Activated CD4-positive, alpha-beta T cell treated with anti-CD3 and anti-CD28 coated beads for 36 hours (primary cell): Measurements from ENCODE around the gene TMEM171. TPM values are rescaled to one million over a fixed set of nuclear protein-coding genes. Genes with fewer than 3 reads are reported as not detected.

Experiments
- ATAC-seq: fragments of 200-7000 bp; cut with Tn5 transposase; one replicate; pipeline ENCODE4 v1.10.0; 2021; ENCODE audit warnings: mild to moderate bottlenecking, moderate library complexity
- CTCF ChIA-PET: fragments of 350-600 bp; sonication (Branson Sonifier 250); formaldehyde crosslinking; loops from one replicate; lab custom pipeline; 2021; ENCODE audit warnings: antibody characterized with exemption; lab: Charles Lee
- POLR2A ChIA-PET: fragments of 350-600 bp; sonication (Branson Sonifier 250); formaldehyde crosslinking; loops from one replicate; lab custom pipeline; 2021; ENCODE audit warnings: antibody characterized with exemption, inconsistent platforms; lab: Charles Lee
- DNase-seq: peaks from one replicate; pipeline ENCODE4 v3.0.0-alpha.2; 2020
- H3K27ac Mint-ChIP-seq: one replicate; pipeline ENCODE4 v1.8.0; 2021; ENCODE audit warnings: mixed read lengths
- H3K27me3 Mint-ChIP-seq: one replicate; pipeline ENCODE4 v1.8.0; 2021; ENCODE audit warnings: mixed read lengths
- H3K36me3 Mint-ChIP-seq: one replicate; pipeline ENCODE4 v1.8.0; 2021; ENCODE audit warnings: low read depth, mixed read lengths
- H3K4me1 Mint-ChIP-seq: one replicate; pipeline ENCODE4 v1.8.0; 2021; ENCODE audit warnings: mixed read lengths
- H3K4me3 Mint-ChIP-seq: one replicate; pipeline ENCODE4 v1.8.0; 2021; ENCODE audit warnings: mild to moderate bottlenecking, moderate library complexity, mixed read lengths
- H3K9me3 Mint-ChIP-seq: one replicate; pipeline ENCODE4 v1.8.0; 2021; ENCODE audit warnings: low read depth, mixed read lengths
- intact Hi-C, 2 experiments: fragments of 100-400 bp; cut with DNase I in 1 of 2; cut with micrococcal nuclease in 1 of 2; formaldehyde crosslinking; loops; one replicate each; pipeline versions ENCODE4 v1.14.2 to v1.15.1; 2022 to 2024; cut with DNase I, micrococcal nuclease
- total RNA-seq, 2 experiments: library from RNA; stranded (reverse); gene quantifications; one replicate each; pipeline ENCODE4 v1.2.3, GENCODE V29; 2021

TMEM171 gene
- total RNA-seq, 2 experiments from 2014 or later, result not detected

- H3K9me3 Mint-ChIP-seq, result no peaks in the 10 kb centered on the region
- no peak overlapping the region for H3K27ac Mint-ChIP-seq
- intact Hi-C loops, result no loop called here
- no peak overlapping the region for H3K4me3 Mint-ChIP-seq
- no peak for DNase-seq
- H3K36me3 Mint-ChIP-seq, result no peaks in the 10 kb centered on the region
- H3K4me1 Mint-ChIP-seq, result no peaks in the 10 kb centered on the region
- CTCF ChIA-PET, result interaction anchor here (0.6 to 1.0 kb wide), 2 partner anchors 17 to 53 kb away, joined by 3 read pairs; no protein-coding TSS in a partner anchor
- H3K27me3 Mint-ChIP-seq, result peaks cover 68% of the 10 kb centered on the region
- no peak for ATAC-seq
- POLR2A ChIA-PET, result interaction anchor here (0.6 kb wide), 1 partner anchor 15 kb away, joined by 8 read pairs; no protein-coding TSS in a partner anchor
These were observed 57.9 kb downstream of the TMEM171 start for GRCh38 chr5:73178265-73178664.

DNA sequence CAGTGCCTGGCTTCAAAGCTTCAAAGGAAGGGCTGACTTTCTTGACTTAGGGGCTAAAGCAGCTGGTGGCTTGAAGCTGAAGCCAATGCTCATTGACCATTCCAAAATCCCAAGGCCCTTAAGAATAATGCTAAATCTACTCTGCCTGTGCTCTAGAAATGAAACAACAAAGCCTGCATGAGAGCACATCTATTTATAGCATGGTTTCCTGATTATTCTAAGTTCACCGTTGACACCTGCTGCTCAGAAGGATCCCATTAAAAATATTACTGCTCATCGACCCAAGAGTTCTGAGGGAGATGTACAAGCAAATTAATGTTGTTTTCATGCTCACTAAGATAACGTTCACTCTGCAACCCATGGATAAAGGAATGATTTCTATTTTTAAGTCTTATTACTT is 59.4 kb downstream of the TMEM171 start:
- ATAC-seq (no peak), DNase-seq (no peak)
- H3K4me1 Mint-ChIP-seq, result no peaks in the 10 kb centered on the region
- ChIA-PET CTCF (interaction anchor here (1.2 to 1.4 kb wide), 3 partner anchors 9 to 37 kb away, joined by 3 to 6 read pairs (median 3); no protein-coding TSS in a partner anchor), POLR2A (no interaction called here)
- H3K4me3 Mint-ChIP-seq, result no peak overlapping the region
- H3K27ac Mint-ChIP-seq, result no peak overlapping the region
- H3K9me3 Mint-ChIP-seq, result no peaks in the 10 kb centered on the region
- intact Hi-C loops, result no loop called here
- peaks cover 65% of the 10 kb centered on the region for H3K27me3 Mint-ChIP-seq
- no peaks in the 10 kb centered on the region for H3K36me3 Mint-ChIP-seq

DNA sequence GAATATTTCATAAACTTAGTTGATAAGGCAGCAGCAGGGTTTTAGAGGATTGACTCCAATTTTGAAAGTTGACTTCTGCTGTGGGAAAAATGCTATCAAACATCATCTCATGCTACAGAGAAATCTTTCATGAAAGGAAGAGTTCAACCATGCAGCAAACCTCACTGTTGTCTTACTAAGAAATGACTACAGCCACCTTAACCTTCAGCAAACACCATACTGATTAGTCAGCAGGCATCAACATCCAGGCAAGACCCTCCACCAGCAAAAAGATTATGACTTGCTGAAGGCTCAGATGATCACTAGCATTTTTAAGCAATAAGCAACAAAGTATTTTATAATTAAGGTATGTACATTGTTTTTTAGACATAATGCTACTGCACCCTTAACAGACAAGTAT is 60.2 kb downstream of the TMEM171 start:
- Mint-ChIP-seq H3K27ac (no peak overlapping the region), H3K9me3 (peaks cover 2% of the 10 kb centered on the region), H3K36me3 (peaks cover 1% of the 10 kb centered on the region), H3K27me3 (peaks cover 62% of the 10 kb centered on the region), H3K4me3 (no peak overlapping the region), H3K4me1 (no peaks in the 10 kb centered on the region)
- ChIA-PET POLR2A (no interaction called here), CTCF (no interaction called here)
- no peak for DNase-seq
- intact Hi-C loops, result no loop called here
- ATAC-seq, result no peak

Other genes with a start within 250 kb of the TMEM171 start
- gene FCHO2, start 164.5 kb upstream of the TMEM171 start, total RNA-seq, result 1 to 10 TPM in 1 of 2 experiments, under 1 TPM in 1; 0.86 to 1.3 TPM
- not detected for gene TMEM174, start 52.6 kb downstream of the TMEM171 start, total RNA-seq